Right cardiac atrium (tissue), 5 donors: ENCODE measurements around the gene VPS37C. TPM values are rescaled to one million over a fixed set of nuclear protein-coding genes. Genes with fewer than 3 reads are reported as not detected.
A peak's percentile ranks its signal among the peaks of the same experiment; 100 is the strongest.
"Not testable (repeated sequence)": the region's sequence is repeated elsewhere in the genome, so short reads cannot be mapped to it uniquely, and the experiment has no call there.

ENCODE experiments used
- ATAC-seq, 2 donors: fragments of 200-7000 bp; cut with Tn5 transposase; one replicate each; pipeline versions ENCODE4 v1.8.0 to v1.9.1; 2020; ENCODE audit warnings: moderate library complexity in 2 of 2, mild to moderate bottlenecking in 1 of 2
- DNase-seq, 3 donors: peaks; one replicate each; pipeline ENCODE4 v3.0.0-alpha.2; 2020
- H3K27ac ChIP-seq: one replicate; pipeline ENCODE4 v1.5.1; 2013; ENCODE audit warnings: mild to moderate bottlenecking, low read length, control low read depth, moderate library complexity
- H3K27me3 ChIP-seq: one replicate; pipeline ENCODE4 v1.6.1; 2013; ENCODE audit not compliant: control insufficient read depth, insufficient read depth
- H3K4me1 ChIP-seq: one replicate; pipeline ENCODE4 v1.6.1; 2013; ENCODE audit warnings: low read length; ENCODE audit not compliant: control insufficient read depth, insufficient read depth
- H3K4me3 ChIP-seq: one replicate; pipeline ENCODE4 v1.5.1; 2013; ENCODE audit warnings: low read length, control low read depth
- H3K9me3 ChIP-seq: one replicate; pipeline ENCODE4 v1.6.1; 2013; ENCODE audit warnings: low read length; ENCODE audit not compliant: control insufficient read depth
- WGBS: extraction: QIAGEN DNeasy Blood & Tissue Kit; methylation state at CpG from one replicate; pipeline ENCODE4 v1.1.7; 2013; 5-methylcytosine and 5-hydroxymethylcytosine counted together
- intact Hi-C, 4 donors: fragments of 100-400 bp; cut with DNase I; formaldehyde crosslinking; loops; one replicate each; pipeline versions ENCODE4 v1.11.0 to v1.14.0; 2022 to 2023
- polyA plus RNA-seq: library from polyadenylated mRNA; stranded (reverse); fragments of 200-250 nt; gene quantifications from one replicate; pipeline ENCODE4 v1.2.3, GENCODE V29; 2013
- total RNA-seq, 4 donors: library from RNA; stranded (reverse); fragmentation: NEBNext Ultra II Directional; extraction: Animal tissue kit (Norgen Biotek cat#: 25700); gene quantifications; one replicate each; pipeline ENCODE4 v1.2.1, GENCODE V29; 2021
- donor health status: healthy with polysubstance abuse.
- donor health status: DM: no; HTN: yes; CAD: no.
- donor health status: DM: no; HTN: no; CAD: no.
- donor health status: DM: no; HTN: yes; CAD: no; lungs with severe emphysema.
- donor health status: DM: yes; HTN: yes; CAD: no.

The VPS37C gene
- total and polyA plus RNA-seq, 5 donors, result 14.6 to 25.4 (median 19.0) TPM

DNA sequence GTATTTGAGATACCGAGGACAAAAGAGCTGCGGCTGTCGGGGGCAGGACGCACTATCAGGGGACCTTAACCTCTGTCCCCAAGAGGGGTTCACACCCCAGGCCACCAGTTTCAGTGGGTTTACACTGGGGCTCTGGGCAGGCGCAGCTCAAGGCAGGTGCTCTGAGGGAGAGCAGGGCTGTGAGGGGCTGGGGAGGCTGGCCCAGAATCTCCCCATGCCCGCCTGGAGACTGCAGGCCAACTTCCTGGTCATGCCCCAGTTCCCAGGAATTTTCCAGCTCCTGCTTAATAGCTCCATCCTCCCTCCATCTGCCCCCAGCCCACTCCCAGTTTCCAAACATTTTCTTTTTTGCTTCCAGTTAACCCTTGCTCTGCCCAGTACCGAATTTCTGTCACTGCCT, 34.5 kb upstream of the VPS37C start:
- H3K9me3 ChIP-seq, result no peaks in the 10 kb centered on the region
- H3K4me3 ChIP-seq, result no peak overlapping the region
- ATAC-seq (no peak), DNase-seq (no peak)
- no peaks in the 10 kb centered on the region for H3K27me3 ChIP-seq
- H3K27ac ChIP-seq, result no peak overlapping the region
- 68% methylated on average over 7 of the region's 7 CpGs for WGBS
- H3K4me1 ChIP-seq, result no peaks in the 10 kb centered on the region
- intact Hi-C loops, result no loop called here

DNA sequence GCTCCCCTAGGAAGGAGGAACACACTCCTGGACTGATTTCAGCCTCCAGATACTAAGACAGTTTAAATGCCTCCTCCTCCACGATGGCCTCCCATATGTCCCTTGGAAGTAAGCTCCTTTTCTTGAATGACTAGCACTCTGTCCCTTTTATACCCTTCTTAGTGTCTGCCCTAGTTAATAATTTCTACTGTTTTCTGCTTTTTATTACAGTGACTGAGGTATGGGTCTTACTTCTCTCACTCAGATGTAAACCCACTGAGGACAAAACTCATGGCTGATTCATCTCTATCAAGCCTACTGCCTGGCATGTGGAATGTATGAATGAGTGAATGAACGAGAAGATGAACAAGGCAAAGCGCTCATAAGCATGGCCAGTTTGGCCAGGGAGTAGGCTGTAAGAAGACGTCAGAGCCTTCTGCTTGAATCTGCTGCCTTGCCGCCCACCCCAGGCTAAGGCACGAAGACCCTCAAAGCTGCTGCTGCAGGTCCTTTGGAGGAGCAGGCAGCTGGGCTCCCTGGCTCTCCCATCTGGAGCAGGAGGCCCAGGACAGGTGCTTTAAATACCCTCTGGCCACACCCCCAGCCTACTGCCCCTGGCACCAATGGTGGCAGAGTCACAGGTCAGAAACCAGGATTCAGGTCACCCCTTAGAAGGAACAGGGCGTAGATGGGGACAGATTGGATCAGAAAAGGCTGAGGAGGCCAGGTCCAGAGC, 33.9 kb upstream of the VPS37C start:
- H3K4me3 ChIP-seq, result no peak overlapping the region
- intact Hi-C loops, result no loop called here
- no peaks in the 10 kb centered on the region for H3K9me3 ChIP-seq
- H3K4me1 ChIP-seq, result no peaks in the 10 kb centered on the region
- H3K27me3 ChIP-seq, result no peaks in the 10 kb centered on the region
- no peak overlapping the region for H3K27ac ChIP-seq
- 75% methylated on average over 7 of the region's 7 CpGs for WGBS
- ATAC-seq (no peak), DNase-seq (no peak)

DNA sequence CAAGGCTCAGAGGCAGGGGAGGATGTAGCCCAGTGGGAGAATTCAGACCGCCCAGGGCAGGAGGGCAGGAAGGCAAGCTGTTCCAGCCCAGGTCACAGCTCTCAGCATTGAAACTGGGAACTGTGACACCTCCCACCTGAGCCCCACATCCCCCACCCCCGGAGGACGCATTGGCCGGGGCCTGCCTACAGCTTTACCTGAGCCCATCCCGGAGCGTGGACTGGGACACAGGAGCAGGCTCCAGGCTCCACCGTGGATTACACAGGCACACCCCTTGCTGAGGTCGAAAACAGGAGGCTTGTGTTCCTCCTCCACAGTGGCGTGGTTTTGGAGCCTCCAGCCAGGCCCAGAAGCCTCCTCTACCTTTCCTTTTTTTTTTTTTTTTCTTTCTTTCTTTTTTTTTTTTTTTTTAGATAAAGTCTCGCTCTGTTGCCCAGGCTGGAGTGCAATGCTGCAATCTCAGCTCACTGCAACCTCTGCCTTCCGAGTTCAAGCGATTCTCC, 33.0 kb upstream of the VPS37C start:
- Histone ChIP-seq H3K4me3 (no peak overlapping the region), H3K27ac (no peak overlapping the region), H3K27me3 (no peaks in the 10 kb centered on the region), H3K9me3 (no peaks in the 10 kb centered on the region), H3K4me1 (no peaks in the 10 kb centered on the region)
- DNase-seq (no peak), ATAC-seq (peak; percentile 16 to 48)
- intact Hi-C loops, result no loop called here
- 64% methylated on average over 12 of the region's 12 CpGs for WGBS

DNA sequence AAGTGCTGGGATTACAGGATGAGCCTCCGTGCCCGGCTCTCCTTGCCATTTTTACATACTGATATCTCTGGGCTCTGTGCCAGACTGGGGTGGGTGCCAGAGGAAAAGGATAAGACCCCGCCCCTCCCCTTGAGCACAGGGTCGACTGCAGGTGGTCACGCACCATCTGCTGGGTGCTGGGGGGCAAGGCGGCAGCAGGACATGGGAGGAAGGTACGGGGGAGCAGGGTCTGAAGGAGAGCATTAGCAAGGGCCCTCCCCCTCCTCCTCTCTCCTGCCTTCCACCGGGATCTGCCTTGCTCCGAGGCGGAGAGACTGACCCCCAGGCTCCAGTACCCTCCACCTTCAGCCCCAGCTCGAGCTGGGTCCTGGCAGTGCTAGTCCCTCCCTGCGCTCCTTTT, 32.4 kb upstream of the VPS37C start:
- ATAC-seq, result peak in 1 of 2 donors; percentile 44
- intact Hi-C loops, result no loop called here
- peak in 1 of 3 donors; percentile 43 for DNase-seq
- Histone ChIP-seq H3K4me1 (no peaks in the 10 kb centered on the region), H3K9me3 (no peaks in the 10 kb centered on the region), H3K4me3 (no peak overlapping the region), H3K27ac (no peak overlapping the region), H3K27me3 (no peaks in the 10 kb centered on the region)
- 27% methylated on average over 12 of the region's 12 CpGs for WGBS

DNA sequence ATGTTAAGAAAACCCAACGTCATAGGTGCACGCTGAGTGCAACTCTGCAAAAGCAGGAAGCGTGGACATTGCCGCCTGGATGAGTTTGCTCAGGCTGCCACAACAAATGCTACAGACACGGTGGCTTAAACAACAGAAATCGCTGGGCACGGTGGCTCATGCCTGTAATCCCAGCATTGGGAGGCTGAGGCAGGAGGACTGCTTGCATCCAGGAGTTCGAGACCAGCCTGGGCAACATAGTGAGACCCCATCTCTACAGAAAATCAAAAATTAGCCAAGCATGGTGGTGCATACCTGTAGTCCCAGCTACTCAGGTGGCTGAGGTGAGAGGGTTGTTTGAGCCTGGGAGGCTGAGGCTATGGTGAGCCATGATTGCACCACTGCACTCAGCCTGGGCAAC, 28.7 kb upstream of the VPS37C start:
- Histone ChIP-seq H3K4me3 (no peak overlapping the region), H3K4me1 (no peaks in the 10 kb centered on the region), H3K27me3 (no peaks in the 10 kb centered on the region), H3K27ac (no peak overlapping the region), H3K9me3 (no peaks in the 10 kb centered on the region)
- intact Hi-C loops, result loop anchor here in 3 of 4 donors (5.0 to 10.0 kb wide), 2 partner anchors 355 to 358 kb away; no protein-coding TSS in a partner anchor
- ATAC-seq (no peak), DNase-seq (no peak)
- WGBS, result 81% methylated on average over 8 of the region's 8 CpGs

DNA sequence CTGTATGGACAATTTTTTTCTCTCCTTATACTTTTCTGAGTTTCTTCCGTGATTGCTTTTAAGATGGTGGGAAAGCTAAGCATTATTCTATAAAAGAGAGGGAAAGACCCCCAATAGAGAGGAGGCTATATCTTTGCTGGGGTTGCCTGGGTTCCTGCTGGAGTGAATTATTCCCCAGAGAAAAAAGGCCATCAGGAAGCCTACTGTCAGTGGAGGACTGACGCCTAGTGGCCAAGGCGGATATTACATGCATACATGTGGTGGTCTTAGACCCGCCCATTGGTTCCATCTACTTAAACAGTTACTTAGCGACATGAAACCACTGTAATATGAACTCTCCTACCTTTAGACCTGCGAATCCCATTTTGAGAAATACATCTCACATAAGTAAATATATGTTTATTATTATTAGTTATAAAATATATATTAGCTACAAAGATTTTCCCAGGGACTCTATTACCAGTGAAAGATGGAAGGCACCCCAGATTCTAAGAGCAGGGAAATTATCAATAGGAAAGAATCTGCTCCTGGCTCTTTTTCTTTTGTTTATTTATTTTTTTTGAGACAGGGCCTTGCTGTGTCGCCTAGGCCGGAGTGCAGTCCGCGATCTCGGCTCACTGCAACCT, 26.4 kb upstream of the VPS37C start:
- Histone ChIP-seq H3K9me3 (no peaks in the 10 kb centered on the region), H3K4me1 (no peaks in the 10 kb centered on the region), H3K27ac (no peak overlapping the region), H3K4me3 (no peak overlapping the region), H3K27me3 (no peaks in the 10 kb centered on the region)
- 37% methylated on average over 11 of the region's 11 CpGs for WGBS
- ATAC-seq (peak; percentile 60 to 75), DNase-seq (peak; percentile 74 to 89 (median 81))
- intact Hi-C loops, result loop anchor here in 3 of 4 donors (5.0 to 10.0 kb wide), 2 partner anchors 353 to 355 kb away; no protein-coding TSS in a partner anchor

DNA sequence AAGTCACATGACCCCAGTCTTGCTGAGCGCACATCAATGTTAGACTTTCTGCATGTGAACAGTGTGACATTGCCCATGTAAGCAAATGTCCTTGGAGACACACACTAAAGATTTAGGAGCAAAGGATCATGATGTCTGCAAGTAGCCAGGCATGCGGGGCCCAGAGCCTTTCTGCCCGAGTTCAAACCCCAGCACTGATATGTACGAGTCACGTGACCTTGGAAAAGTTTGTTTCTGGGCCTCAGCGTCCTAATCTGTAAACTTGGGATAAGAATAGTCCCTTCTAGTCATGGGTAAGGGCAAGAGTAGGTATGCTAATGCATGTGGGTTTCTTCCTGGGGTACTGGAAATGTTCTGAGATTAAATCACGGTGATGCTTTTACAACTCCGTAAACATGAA, 25.3 kb upstream of the VPS37C start:
- no peak overlapping the region for H3K4me3 ChIP-seq
- intact Hi-C loops, result loop anchor here in 3 of 4 donors (5.0 to 10.0 kb wide), 2 partner anchors 352 to 354 kb away; no protein-coding TSS in a partner anchor
- WGBS, result 83% methylated on average over 8 of the region's 8 CpGs
- ATAC-seq, result no peak
- no peaks in the 10 kb centered on the region for H3K27me3 ChIP-seq
- no peaks in the 10 kb centered on the region for H3K4me1 ChIP-seq
- DNase-seq, result no peak
- H3K27ac ChIP-seq, result no peak overlapping the region
- H3K9me3 ChIP-seq, result no peaks in the 10 kb centered on the region

DNA sequence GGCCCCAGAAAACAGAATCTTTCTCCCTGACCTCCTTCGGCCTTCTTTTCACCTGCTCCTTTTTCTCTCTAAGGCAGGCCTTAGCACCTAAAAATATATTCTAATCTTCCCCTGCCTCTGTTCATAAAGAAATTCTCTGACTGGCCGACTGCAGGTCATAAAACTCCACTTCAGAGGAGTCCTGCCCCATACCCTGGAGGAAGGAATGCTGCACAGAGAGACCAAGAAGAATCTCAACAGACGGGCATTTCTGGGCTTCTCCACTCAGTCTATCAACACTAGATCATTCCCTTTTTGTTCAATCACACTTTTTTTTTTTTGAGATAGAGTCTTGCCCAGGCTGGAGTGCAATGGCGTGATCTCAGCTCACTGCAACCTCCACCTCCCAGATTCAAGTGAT, 22.4 kb upstream of the VPS37C start:
- no peak for DNase-seq
- no peak for ATAC-seq
- 78% methylated on average over 4 of the region's 4 CpGs for WGBS
- Histone ChIP-seq H3K9me3 (no peaks in the 10 kb centered on the region), H3K27me3 (no peaks in the 10 kb centered on the region), H3K27ac (no peak overlapping the region), H3K4me3 (no peak overlapping the region), H3K4me1 (no peaks in the 10 kb centered on the region)
- intact Hi-C loops, result loop anchor here in 1 of 4 donors (10.0 kb wide), 1 partner anchor 349 kb away; no protein-coding TSS in a partner anchor

DNA sequence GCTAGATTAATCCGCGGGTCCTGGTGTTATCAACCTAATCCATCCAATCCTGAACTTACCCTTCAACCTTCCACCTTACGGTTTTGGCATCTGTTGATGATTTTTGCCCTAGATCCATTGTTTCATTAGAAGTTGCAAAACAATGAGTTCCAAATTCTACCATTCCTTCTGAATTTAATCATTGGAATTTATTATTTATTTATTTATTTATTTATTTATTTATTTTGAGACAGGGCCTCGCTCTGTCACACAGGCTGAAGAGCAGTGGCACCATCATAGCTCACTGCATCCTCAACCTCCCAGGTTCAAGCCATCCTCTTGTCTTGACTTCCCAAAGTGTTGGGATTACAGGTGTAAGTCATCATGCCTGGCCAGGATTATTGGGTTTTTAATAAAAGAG, 20.3 kb upstream of the VPS37C start:
- Histone ChIP-seq H3K9me3 (no peaks in the 10 kb centered on the region), H3K27ac (no peak overlapping the region), H3K27me3 (no peaks in the 10 kb centered on the region), H3K4me3 (no peak overlapping the region), H3K4me1 (no peaks in the 10 kb centered on the region)
- intact Hi-C loops, result loop anchor here in 1 of 4 donors (10.0 kb wide), 1 partner anchor 347 kb away; no protein-coding TSS in a partner anchor
- 97% methylated on average over 4 of the region's 4 CpGs for WGBS
- DNase-seq (no peak), ATAC-seq (no peak)

DNA sequence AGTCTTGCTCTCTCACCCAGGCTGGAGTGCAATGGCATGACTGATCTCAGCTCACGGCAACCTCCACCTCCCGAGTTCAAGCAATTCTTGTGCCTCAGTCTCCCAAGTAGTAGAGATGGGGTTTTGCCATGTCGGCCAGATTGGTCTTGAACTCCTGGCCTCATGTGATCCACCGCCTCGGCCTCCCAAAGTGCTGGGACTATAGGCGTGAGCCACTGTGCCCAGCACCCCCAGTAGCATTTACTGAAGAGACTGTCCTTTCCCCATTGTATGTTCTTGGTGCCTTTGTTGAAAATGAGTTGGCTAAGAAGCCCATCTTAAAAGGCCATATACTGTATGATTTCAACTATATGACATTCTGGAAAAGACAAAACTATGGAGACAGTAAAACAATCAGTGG, 19.0 kb upstream of the VPS37C start:
- not testable (repeated sequence) for DNase-seq, H3K27me3 ChIP-seq, H3K4me3 ChIP-seq, H3K9me3 ChIP-seq, H3K27ac ChIP-seq, H3K4me1 ChIP-seq, ATAC-seq
- intact Hi-C loops, result loop anchor here in 1 of 4 donors (10.0 kb wide), 1 partner anchor 345 kb away; no protein-coding TSS in a partner anchor
- WGBS, result 92% methylated on average over 6 of the region's 6 CpGs

DNA sequence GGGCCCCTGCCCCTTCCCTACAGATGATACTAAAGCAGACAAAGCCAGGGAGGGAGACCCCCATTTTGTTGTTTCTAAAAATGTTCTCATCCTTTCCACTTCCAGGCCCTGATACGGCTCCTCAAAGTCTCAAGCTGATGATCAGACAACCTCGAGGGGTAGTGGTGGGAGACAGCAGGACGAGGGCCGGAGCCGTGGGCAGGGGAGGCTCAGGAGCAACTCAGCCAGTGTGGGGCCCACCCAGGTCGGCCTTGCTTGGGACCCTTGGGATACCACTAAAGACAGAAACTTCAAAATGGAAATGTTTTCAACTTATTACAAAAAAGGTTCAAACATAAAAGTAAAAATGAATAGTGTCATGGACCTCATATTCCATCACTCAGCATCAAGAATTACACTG, 15.2 kb upstream of the VPS37C start:
- DNase-seq (no peak), ATAC-seq (no peak)
- no peak overlapping the region for H3K27ac ChIP-seq
- 52% methylated on average over 6 of the region's 6 CpGs for WGBS
- H3K4me1 ChIP-seq, result no peaks in the 10 kb centered on the region
- H3K27me3 ChIP-seq, result no peaks in the 10 kb centered on the region
- no peak overlapping the region for H3K4me3 ChIP-seq
- intact Hi-C loops, result no loop called here
- no peaks in the 10 kb centered on the region for H3K9me3 ChIP-seq
